ENCODE data around the gene RNF144B. TPM values are rescaled to one million over a fixed set of nuclear protein-coding genes. Genes with fewer than 3 reads are reported as not detected.

RNF144B gene
- total RNA-seq, 1 experiment from 2014 or later: 26.2 TPM

GRCh38 chr6:18463429-18463828 is 76.3 kb downstream of the RNF144B start:
- no peaks in the 10 kb centered on the region for H3F3A ChIP-seq (ENCODE audit: insufficient read depth, low read depth)
- H3K36me3 ChIP-seq (ENCODE audit: low read depth): 0 out of 2 replicates have a peak, but pooled peaks cover 6% of the 10 kb centered on the region
- H3K79me2 ChIP-seq (ENCODE audit: low read depth): no peaks in the 10 kb centered on the region
- H2AFZ ChIP-seq: no peak overlapping the region
- intact Hi-C loops (cut with micrococcal nuclease; ENCODE audit: unreplicated experiment): no loop called here
- H4K20me1 ChIP-seq (ENCODE audit: insufficient read depth): no peaks in the 10 kb centered on the region
- ChIA-PET CTCF (no interaction called here), POLR2A (ENCODE audit: unreplicated experiment) (no interaction called here)
- no TSS peak for BruUV-seq (replicated peaks)
- no peaks in the 10 kb centered on the region for H3K9me3 ChIP-seq (ENCODE audit: insufficient read depth, low read depth)
- no peak for DNase-seq
- no peak overlapping the region for H3K4me2 ChIP-seq
- no peak overlapping the region for H3K27ac ChIP-seq
- TF ChIP-seq EZH2 (IDR thresholded peaks at IDR 0.05; ENCODE audit: low read depth) (no peak), CTCF (conservative IDR thresholded peaks at IDR 0.05) (no peak)
- no peaks in the 10 kb centered on the region for H3K9me2 ChIP-seq (ENCODE audit: insufficient read depth)
- no peak overlapping the region for H3K4me3 ChIP-seq
- H3K27me3 ChIP-seq (ENCODE audit: insufficient read depth, low read depth): no peaks in the 10 kb centered on the region
- H3K4me1 ChIP-seq (replicated peaks; ENCODE audit: insufficient read depth): no peaks in the 10 kb centered on the region

GRCh38 chr6:18464176-18464575 is 77.0 kb downstream of the RNF144B start:
- Histone ChIP-seq H3K4me1 (replicated peaks; ENCODE audit: insufficient read depth) (no peaks in the 10 kb centered on the region), H3K79me2 (ENCODE audit: low read depth) (no peaks in the 10 kb centered on the region), H3K4me2 (no peak overlapping the region), H3K36me3 (ENCODE audit: low read depth) (0 out of 2 replicates have a peak, but pooled peaks cover 6% of the 10 kb centered on the region), H3K27ac (no peak overlapping the region), H4K20me1 (ENCODE audit: insufficient read depth) (no peaks in the 10 kb centered on the region), H3K27me3 (ENCODE audit: insufficient read depth, low read depth) (no peaks in the 10 kb centered on the region), H3F3A (ENCODE audit: insufficient read depth, low read depth) (no peaks in the 10 kb centered on the region), H3K9me3 (ENCODE audit: insufficient read depth, low read depth) (no peaks in the 10 kb centered on the region), H3K4me3 (no peak overlapping the region), H3K9me2 (ENCODE audit: insufficient read depth) (no peaks in the 10 kb centered on the region), H2AFZ (no peak overlapping the region)
- no peak for TF ChIP-seq EZH2 (IDR thresholded peaks at IDR 0.05; ENCODE audit: low read depth)
- TF ChIP-seq CTCF (conservative IDR thresholded peaks at IDR 0.05): no peak
- BruUV-seq (replicated peaks): no TSS peak
- ChIA-PET POLR2A (ENCODE audit: unreplicated experiment) (no interaction called here), CTCF (no interaction called here)
- DNase-seq: no peak
- intact Hi-C loops (cut with micrococcal nuclease; ENCODE audit: unreplicated experiment): no loop called here

- BruUV-seq (replicated peaks): no TSS peak
- ChIA-PET POLR2A (ENCODE audit: unreplicated experiment) (no interaction called here), CTCF (no interaction called here)
- Histone ChIP-seq H3K4me3 (no peak overlapping the region), H4K20me1 (ENCODE audit: insufficient read depth) (no peaks in the 10 kb centered on the region), H3K9me2 (ENCODE audit: insufficient read depth) (no peaks in the 10 kb centered on the region), H3K27me3 (ENCODE audit: insufficient read depth, low read depth) (no peaks in the 10 kb centered on the region), H3K4me1 (replicated peaks; ENCODE audit: insufficient read depth) (no peaks in the 10 kb centered on the region), H3F3A (ENCODE audit: insufficient read depth, low read depth) (no peaks in the 10 kb centered on the region), H3K36me3 (ENCODE audit: low read depth) (0 out of 2 replicates have a peak, but pooled peaks cover 6% of the 10 kb centered on the region), H2AFZ (no peak overlapping the region), H3K79me2 (ENCODE audit: low read depth) (no peaks in the 10 kb centered on the region), H3K9me3 (ENCODE audit: insufficient read depth, low read depth) (no peaks in the 10 kb centered on the region), H3K27ac (no peak overlapping the region), H3K4me2 (no peak overlapping the region)
- DNase-seq: no peak
- TF ChIP-seq CTCF (conservative IDR thresholded peaks at IDR 0.05): no peak
- intact Hi-C loops (cut with micrococcal nuclease; ENCODE audit: unreplicated experiment): no loop called here
Measured at GRCh38 chr6:18465410-18466154, 78.4 kb downstream of the RNF144B start.

Data from PC-9 (cell line).